T-helper 2 cell (primary cell): ENCODE results near the gene PARD3.
"Not testable (repeated sequence)": the region's sequence is repeated elsewhere in the genome, so short reads cannot be mapped to it uniquely, and the experiment has no call there.

Source experiments
- DNase-seq, 5 experiments: peaks; one replicate each; pipeline versions ENCODE4 v3.0.0 to v3.0.0-alpha.2; 2012 to 2022

Gene PARD3

GRCh38 chr10:34710391-34710751, 104.7 kb downstream of the PARD3 start:
- DNase-seq, result no peak

GRCh38 chr10:34709637-34710390, 105.3 kb downstream of the PARD3 start:
- DNase-seq, result no peak

GRCh38 chr10:34707656-34708055, 107.4 kb downstream of the PARD3 start:
- DNase-seq, result no peak

- DNase-seq, result not testable (repeated sequence)
Observed at GRCh38 chr10:34706992-34707391, 108.1 kb downstream of the PARD3 start.

- DNase-seq, result no peak
Observed at GRCh38 chr10:34706147-34706546, 108.9 kb downstream of the PARD3 start.

- DNase-seq, result no peak
Observed at GRCh38 chr10:34705563-34705962, 109.5 kb downstream of the PARD3 start.

GRCh38 chr10:34704526-34705184, 110.4 kb downstream of the PARD3 start:
- no peak for DNase-seq

- no peak for DNase-seq
Observed at GRCh38 chr10:34702982-34703381, 112.1 kb downstream of the PARD3 start.

GRCh38 chr10:34702093-34702937, 112.8 kb downstream of the PARD3 start:
- DNase-seq, result no peak

- DNase-seq, result no peak
Observed at GRCh38 chr10:34701194-34701593, 113.9 kb downstream of the PARD3 start.

GRCh38 chr10:34700752-34701151, 114.3 kb downstream of the PARD3 start:
- not testable (repeated sequence) for DNase-seq

GRCh38 chr10:34699904-34700517, 115.1 kb downstream of the PARD3 start:
- DNase-seq, result no peak

- DNase-seq, result no peak
Observed at GRCh38 chr10:34698979-34699378, 116.1 kb downstream of the PARD3 start.

- no peak for DNase-seq
Observed at GRCh38 chr10:34698248-34698831, 116.8 kb downstream of the PARD3 start.

GRCh38 chr10:34697351-34698247, 117.5 kb downstream of the PARD3 start:
- DNase-seq, result no peak

GRCh38 chr10:34696423-34696822, 118.7 kb downstream of the PARD3 start:
- DNase-seq, result peak in 1 of 5 experiments; percentile 64

- no peak for DNase-seq
Observed at GRCh38 chr10:34690383-34691049, 124.6 kb downstream of the PARD3 start.

GRCh38 chr10:34689053-34689452, 126.0 kb downstream of the PARD3 start:
- DNase-seq, result no peak

- no peak for DNase-seq
Observed at GRCh38 chr10:34687434-34688210, 127.5 kb downstream of the PARD3 start.

GRCh38 chr10:34682580-34682979, 132.5 kb downstream of the PARD3 start:
- no peak for DNase-seq
